Thymus (tissue), 11 donors: Measurements from ENCODE around the gene ADAM19. TPM values are rescaled to one million over a fixed set of nuclear protein-coding genes. Genes with fewer than 3 reads are reported as not detected.
A peak's percentile ranks its signal among the peaks of the same experiment; 100 is the strongest.

ENCODE experiments used
- DNase-seq, 9 donors: peaks; one replicate each; pipeline ENCODE4 v3.0.0-alpha.2; 2013; ENCODE audit warnings: low spot score in 9 of 9, low read depth in 6 of 9, missing footprints in 1 of 9
- H3K27ac ChIP-seq, 2 donors: one replicate each; pipeline ENCODE4 v1.5.1; 2013; ENCODE audit warnings: control low read depth in 1 of 2, low read depth in 1 of 2, low read length in 1 of 2, mild to moderate bottlenecking in 1 of 2, moderate library complexity in 1 of 2
- H3K27me3 ChIP-seq, 2 donors: one replicate each; pipeline ENCODE4 v1.5.1; 2013; ENCODE audit warnings: low read length in 1 of 2; ENCODE audit not compliant: control insufficient read depth in 2 of 2, insufficient read depth in 1 of 2
- H3K36me3 ChIP-seq, 2 donors: one replicate each; pipeline ENCODE4 v1.5.1; 2013; ENCODE audit warnings: low read length in 1 of 2, mild to moderate bottlenecking in 1 of 2, moderate library complexity in 1 of 2; ENCODE audit not compliant: control insufficient read depth in 2 of 2, insufficient read depth in 2 of 2
- H3K4me1 ChIP-seq, 2 donors: one replicate each; pipeline ENCODE4 v1.5.1; 2013; ENCODE audit warnings: low read length in 2 of 2; ENCODE audit not compliant: control insufficient read depth in 2 of 2, insufficient read depth in 2 of 2
- H3K4me3 ChIP-seq, 2 donors: one replicate each; pipeline ENCODE4 v1.5.1; 2013; ENCODE audit warnings: low read length in 2 of 2, control low read depth in 1 of 2, mild to moderate bottlenecking in 1 of 2
- H3K9me3 ChIP-seq, 2 donors: one replicate each; pipeline ENCODE4 v1.5.1; 2013; ENCODE audit warnings: low read length in 1 of 2, mild to moderate bottlenecking in 1 of 2; ENCODE audit not compliant: control insufficient read depth in 2 of 2, insufficient read depth in 1 of 2
- WGBS: extraction: QIAGEN DNeasy Blood & Tissue Kit; methylation state at CpG from one replicate; pipeline ENCODE4 v1.1.7; 2013; 5-methylcytosine and 5-hydroxymethylcytosine counted together
- polyA plus RNA-seq: library from polyadenylated mRNA; stranded (reverse); fragments of 200-250 nt; gene quantifications from one replicate; pipeline ENCODE4 v1.2.3, GENCODE V29; 2013
- total RNA-seq: library from RNA; stranded (reverse); fragments of 120-200 nt; gene quantifications from one replicate; pipeline ENCODE4 v1.2.4, GENCODE V29; 2013
- donor health status: healthy.

The ADAM19 gene
- total and polyA plus RNA-seq, 2 donors, result 6.9 to 13.2 TPM

- no peaks in the 10 kb centered on the region for H3K4me1 ChIP-seq
- WGBS, result 97% methylated on average over 2 of the region's 2 CpGs
These were observed 60.6 kb downstream of the ADAM19 start for GRCh38 chr5:157514974-157515373.

GRCh38 chr5:157513182-157513581, 62.4 kb downstream of the ADAM19 start:
- Histone ChIP-seq H3K27me3 (no peaks in the 10 kb centered on the region), H3K4me3 (no peak overlapping the region), H3K27ac (no peak overlapping the region), H3K9me3 (no peaks in the 10 kb centered on the region), H3K36me3 (peaks cover 0 to 5% of the 10 kb centered on the region in 2 donors), H3K4me1 (no peaks in the 10 kb centered on the region)
- DNase-seq, result no peak
- 98% methylated on average over 8 of the region's 8 CpGs for whole genome bisulfite sequencing

More at GRCh38 chr5:157514974-157515373, 60.6 kb downstream of the ADAM19 start:
- H3K36me3 ChIP-seq, result peaks cover 0 to 5% of the 10 kb centered on the region in 2 donors
- no peaks in the 10 kb centered on the region for H3K9me3 ChIP-seq
- no peak overlapping the region for H3K4me3 ChIP-seq
- no peaks in the 10 kb centered on the region for H3K27me3 ChIP-seq
- DNase-seq, result no peak
- H3K27ac ChIP-seq, result no peak overlapping the region

- Histone ChIP-seq H3K27ac (peak overlapping the region in 1 of 2 donors; percentile 40), H3K36me3 (peaks cover 0 to 5% of the 10 kb centered on the region in 2 donors)
These were observed 63.6 kb downstream of the ADAM19 start for GRCh38 chr5:157511651-157512644.

GRCh38 chr5:157510682-157511081, 64.9 kb downstream of the ADAM19 start:
- Histone ChIP-seq H3K4me3 (no peak overlapping the region), H3K27me3 (no peaks in the 10 kb centered on the region), H3K9me3 (no peaks in the 10 kb centered on the region), H3K4me1 (peaks cover 2 to 3% of the 10 kb centered on the region in 2 donors), H3K27ac (no peak overlapping the region), H3K36me3 (peaks cover 0 to 5% of the 10 kb centered on the region in 2 donors)
- WGBS, result 95% methylated on average over 5 of the region's 5 CpGs
- no peak for DNase-seq

More at GRCh38 chr5:157511651-157512644, 63.6 kb downstream of the ADAM19 start:
- Histone ChIP-seq H3K27me3 (no peaks in the 10 kb centered on the region), H3K9me3 (no peaks in the 10 kb centered on the region), H3K4me1 (no peaks in the 10 kb centered on the region), H3K4me3 (no peak overlapping the region)
- 95% methylated on average over 9 of the region's 9 CpGs for WGBS
- DNase-seq, result no peak

GRCh38 chr5:157509587-157509986, 66.0 kb downstream of the ADAM19 start:
- Histone ChIP-seq H3K4me1 (peaks cover 4 to 6% of the 10 kb centered on the region in 2 donors), H3K9me3 (no peaks in the 10 kb centered on the region), H3K27ac (no peak overlapping the region), H3K4me3 (no peak overlapping the region), H3K36me3 (peaks cover 0 to 5% of the 10 kb centered on the region in 2 donors), H3K27me3 (no peaks in the 10 kb centered on the region)
- no peak for DNase-seq

- no peak overlapping the region for H3K4me3 ChIP-seq
- H3K4me1 ChIP-seq, result peaks cover 4 to 6% of the 10 kb centered on the region in 2 donors
- no peaks in the 10 kb centered on the region for H3K27me3 ChIP-seq
- WGBS, result 96% methylated on average over 9 of the region's 9 CpGs
- H3K36me3 ChIP-seq, result peaks cover 0 to 5% of the 10 kb centered on the region in 2 donors
- H3K9me3 ChIP-seq, result no peaks in the 10 kb centered on the region
- no peak overlapping the region for H3K27ac ChIP-seq
- no peak for DNase-seq
These were observed 66.5 kb downstream of the ADAM19 start for GRCh38 chr5:157509093-157509492.

GRCh38 chr5:157506981-157507780, 68.4 kb downstream of the ADAM19 start:
- no peak overlapping the region for H3K27ac ChIP-seq
- H3K27me3 ChIP-seq, result no peaks in the 10 kb centered on the region
- no peak overlapping the region for H3K4me3 ChIP-seq
- DNase-seq, result no peak
- peaks cover 0 to 5% of the 10 kb centered on the region in 2 donors for H3K36me3 ChIP-seq
- no peaks in the 10 kb centered on the region for H3K9me3 ChIP-seq
- 90% methylated on average over 14 of the region's 14 CpGs for WGBS
- peaks cover 4 to 12% of the 10 kb centered on the region in 2 donors for H3K4me1 ChIP-seq

- H3K27me3 ChIP-seq, result no peaks in the 10 kb centered on the region
- DNase-seq, result peak in 1 of 9 donors; percentile 26
- no peak overlapping the region for H3K4me3 ChIP-seq
- peaks cover 0 to 7% of the 10 kb centered on the region in 2 donors for H3K36me3 ChIP-seq
- no peak overlapping the region for H3K27ac ChIP-seq
- 55% methylated on average over 3 of the region's 3 CpGs for WGBS
- H3K4me1 ChIP-seq, result peaks cover 4 to 20% of the 10 kb centered on the region in 2 donors
- no peaks in the 10 kb centered on the region for H3K9me3 ChIP-seq
These were observed 69.4 kb downstream of the ADAM19 start for GRCh38 chr5:157506066-157506590.
